Heart left ventricle (tissue), 16 donors: ENCODE data around the gene CACNA1D. TPM values are rescaled to one million over a fixed set of nuclear protein-coding genes. Genes with fewer than 3 reads are reported as not detected.

Experiments
- ATAC-seq, 4 donors: fragments of 200-7000 bp; cut with Tn5 transposase; one replicate each; pipeline ENCODE4 v1.9.1; 2020 to 2022; ENCODE audit warnings: moderate library complexity in 4 of 4, mild to moderate bottlenecking in 3 of 4, moderate number of reproducible peaks in 1 of 4
- DNase-seq, 5 donors: peaks; one replicate each; pipeline ENCODE4 v3.0.0-alpha.2; 2020
- H3K27ac ChIP-seq, 12 donors: fragments of 200-600 bp; sonication (generic) in 4 of 12; one replicate each; pipeline versions ENCODE4 v1.5.0 to v1.8.0; 2016 to 2022; ENCODE audit warnings: mild to moderate bottlenecking in 2 of 12
- H3K27me3 ChIP-seq, 9 donors: fragments of 200-600 bp; sonication (generic) in 2 of 9; one replicate each; pipeline versions ENCODE4 v1.5.1 to v1.8.0; 2016 to 2022; ENCODE audit warnings: mild to moderate bottlenecking in 3 of 9
- H3K36me3 ChIP-seq, 9 donors: fragments of 200-600 bp; sonication (generic) in 2 of 9; one replicate each; pipeline versions ENCODE4 v1.5.0 to v1.8.0; 2018 to 2022; ENCODE audit warnings: mild to moderate bottlenecking in 2 of 9
- H3K4me1 ChIP-seq, 12 donors: fragments of 200-600 bp; sonication (generic) in 4 of 12; one replicate each; pipeline versions ENCODE4 v1.5.0 to v1.8.0; 2016 to 2022; ENCODE audit warnings: mild to moderate bottlenecking in 3 of 12
- H3K4me3 ChIP-seq, 12 donors: fragments of 200-600 bp; sonication (generic) in 4 of 12; one replicate each; pipeline versions ENCODE4 v1.5.0 to v1.8.0; 2017 to 2022; ENCODE audit warnings: mild to moderate bottlenecking in 9 of 12, moderate library complexity in 4 of 12
- H3K9me3 ChIP-seq, 12 donors: fragments of 200-600 bp; sonication (generic) in 4 of 12; one replicate each; pipeline versions ENCODE4 v1.5.0 to v1.8.0; 2016 to 2022; ENCODE audit warnings: mild to moderate bottlenecking in 1 of 12
- CTCF ChIP-seq, 12 donors: fragments of 200-600 bp; sonication (generic) in 4 of 12; IDR thresholded peaks; one replicate each; pipeline versions ENCODE4 v1.5.0 to v1.8.0; 2018 to 2022; ENCODE audit warnings: antibody characterized with exemption in 12 of 12, mild to moderate bottlenecking in 5 of 12
- POLR2A ChIP-seq, 2 donors: fragments of 450-650 bp; IDR thresholded peaks; one replicate each; pipeline ENCODE4 v1.6.1; 2017; ENCODE audit warnings: antibody characterized with exemption in 2 of 2, mild to moderate bottlenecking in 2 of 2, moderate library complexity in 2 of 2
- WGBS, 4 donors: extraction: QIAGEN DNeasy Blood & Tissue Kit in 2 of 4; methylation state at CpG; one replicate each; pipeline versions ENCODE4 v1.1.5 to v1.1.7; 2013 to 2018; 5-methylcytosine and 5-hydroxymethylcytosine counted together
- intact Hi-C, 10 donors: fragments of 100-400 bp; cut with DNase I; formaldehyde crosslinking; loops; one replicate each; pipeline versions ENCODE4 v1.11.1 to v1.14.2; 2022
- polyA plus RNA-seq, 2 donors: library from polyadenylated mRNA; stranded (reverse); fragments of 200-250 nt; gene quantifications; one replicate each; pipeline ENCODE4 v1.2.3, GENCODE V29; 2013
- total RNA-seq, 9 donors: library from RNA; depleted of rRNA in 2 of 9; stranded (reverse); fragments of >200 nt in 2 of 9; fragmentation: NEBNext Ultra II Directional in 3 of 9; extraction: Animal tissue kit (Norgen Biotek cat#: 25700) in 3 of 9; gene quantifications; one replicate each; pipeline versions ENCODE4 v1.1.0 to v1.2.4, GENCODE V29; 2016 to 2023
- donor health status: ischemic (EF 13 %, LVEDD 7.1; RV severe dilation, severe dysfunction).
- donor health status: healthy with polysubstance abuse.
- donor health status: DM: no; HTN: yes; CAD: no.
- donor health status: DM: no; HTN: no; CAD: no.
- donor health status: ischemic (EF 25% LVEDD 6.9; RV normal size, moderate dysfunction).
- donor health status: ischemic (EF 25% LVEDD 5.7; RV mildly dilated, moderate dysfunction).
- donor health status: healthy.
- donor health status: DM: yes; HTN: yes; CAD: no.
- donor health status: ischemic (EF 35%, LVEDD 5.7; RV mildly dilated, moderate dysfunction).
- donor health status: nonischemic (EF 11% LVEDD 7.7; RV severe dilation, severe dysfunction).
- donor health status: DM: yes; HTN: yes; CAD: no.
- donor health status: PGD.
- donor health status: ischemic (EF 29% LVEDD 5.4; RV normal size, mild dysfunction).
- donor health status: nonischemic (EF 23%, LVEDD 6.1; RV moderate dilation, normal function).

The CACNA1D gene
- total and polyA plus RNA-seq, 11 donors = 0.06 to 2.4 (median 0.40) TPM; not detected in 1

GRCh38 chr3:53707222-53707621 is 212.8 kb downstream of the CACNA1D start:
- TF ChIP-seq CTCF (IDR thresholded peaks at IDR 0.05) (no peak), POLR2A (IDR thresholded peaks at IDR 0.05) (no peak)
- intact Hi-C loops = loop anchor here in 4 of 10 donors (5.0 to 10.0 kb wide), 5 partner anchors 330 to 592 kb away; no protein-coding TSS in a partner anchor
- Histone ChIP-seq H3K9me3 (no peaks in the 10 kb centered on the region), H3K4me1 (peaks cover 0 to 68% (median 9%) of the 10 kb centered on the region in 12 donors), H3K27me3 (peaks cover 0 to 8% (median 0%) of the 10 kb centered on the region in 9 donors), H3K4me3 (no peak overlapping the region), H3K27ac (peak overlapping the region in 6 of 12 donors; percentile 19 to 75 (median 63)), H3K36me3 (no peaks in the 10 kb centered on the region)
- peak in 1 of 4 donors; percentile 29 for ATAC-seq
- peak in 1 of 5 donors; percentile 3 for DNase-seq

- intact Hi-C loops = loop anchor here in 6 of 10 donors (1.0 to 10.0 kb wide), 7 partner anchors 31 to 593 kb away; no protein-coding TSS in a partner anchor
- peak in 3 of 5 donors; percentile 23 to 59 (median 56) for DNase-seq
- Histone ChIP-seq H3K27me3 (peaks cover 0 to 8% (median 0%) of the 10 kb centered on the region in 9 donors), H3K36me3 (no peaks in the 10 kb centered on the region), H3K9me3 (no peaks in the 10 kb centered on the region), H3K4me1 (peaks cover 0 to 68% (median 9%) of the 10 kb centered on the region in 12 donors), H3K27ac (peak overlapping the region in 8 of 12 donors; percentile 19 to 75 (median 60)), H3K4me3 (no peak overlapping the region)
- TF ChIP-seq CTCF (IDR thresholded peaks at IDR 0.05) = no peak
- no peak for TF ChIP-seq POLR2A (IDR thresholded peaks at IDR 0.05)
- WGBS, 4 donors = 43 to 52% (median 45%) methylated on average over 4 of the region's 4 CpGs
- peak; percentile 13 to 74 (median 48) for ATAC-seq
Measured at GRCh38 chr3:53708001-53708621, 213.7 kb downstream of the CACNA1D start.

GRCh38 chr3:53709256-53709655 is 214.8 kb downstream of the CACNA1D start:
- intact Hi-C loops = loop anchor here in 5 of 10 donors (2.0 to 10.0 kb wide), 6 partner anchors 332 to 594 kb away; no protein-coding TSS in a partner anchor
- WGBS, 4 donors = 81 to 91% (median 87%) methylated on average over 6 of the region's 6 CpGs
- peaks cover 0 to 70% (median 11%) of the 10 kb centered on the region in 12 donors for H3K4me1 ChIP-seq
- TF ChIP-seq CTCF (IDR thresholded peaks at IDR 0.05) (no peak), POLR2A (IDR thresholded peaks at IDR 0.05) (no peak)
- no peak for ATAC-seq
- no peak for DNase-seq
- H3K27me3 ChIP-seq = peaks cover 0 to 8% (median 0%) of the 10 kb centered on the region in 9 donors
- no peaks in the 10 kb centered on the region for H3K36me3 ChIP-seq
- H3K27ac ChIP-seq = peak overlapping the region in 3 of 12 donors; percentile 6 to 75 (median 65)
- H3K9me3 ChIP-seq = no peaks in the 10 kb centered on the region
- H3K4me3 ChIP-seq = no peak overlapping the region
